H1 (cell line): Measurements from ENCODE around the gene FCER2. TPM values are rescaled to one million over a fixed set of nuclear protein-coding genes. Genes with fewer than 3 reads are reported as not detected.

Experiments used
- ASH2L ChIP-seq: fragments of 200-600, 300-600 bp; sonication (generic); IDR thresholded peaks from one replicate; pipeline ENCODE4 v1.7.1; 2017; ENCODE audit warnings: low read length
- ATF3 ChIP-seq: IDR thresholded peaks from 2 replicates; pipeline ENCODE4 v1.6.1; 2011; ENCODE audit warnings: low read depth, mild to moderate bottlenecking, low read length; ENCODE audit not compliant: insufficient read depth
- BRCA1 ChIP-seq: IDR thresholded peaks from 2 replicates; pipeline ENCODE4 v1.6.1; 2012; ENCODE audit warnings: low read depth, low read length, improper control_type of control experiment
- CHD7 ChIP-seq: fragments of 300-600 bp; sonication (generic); IDR thresholded peaks from 2 replicates; pipeline ENCODE4 v1.7.1; 2012; ENCODE audit warnings: low read length, moderate library complexity, mild to moderate bottlenecking, inconsistent platforms; ENCODE audit not compliant: insufficient replicate concordance
- FOSL1 ChIP-seq: IDR thresholded peaks from 2 replicates; pipeline ENCODE4 v1.6.1; 2011; ENCODE audit warnings: mild to moderate bottlenecking, low read depth, low read length, moderate library complexity; ENCODE audit not compliant: insufficient read depth
- GABPA ChIP-seq: IDR thresholded peaks from 2 replicates; pipeline ENCODE4 v1.6.1; 2011; ENCODE audit warnings: mild to moderate bottlenecking, low read length, moderate library complexity, borderline replicate concordance; ENCODE audit not compliant: insufficient read depth
- KDM5A ChIP-seq: fragments of 200-600 bp; IDR thresholded peaks from 2 replicates; pipeline ENCODE4 v1.7.1; 2012; ENCODE audit warnings: mild to moderate bottlenecking, low read length, inconsistent platforms, mixed read lengths
- PHF8 ChIP-seq: fragments of 200-600 bp; sonication (generic); conservative IDR thresholded peaks from 2 replicates; pipeline ENCODE4 v1.7.1; 2012; ENCODE audit warnings: low read depth, mild to moderate bottlenecking, inconsistent platforms, low read length, moderate library complexity
- RAD21 ChIP-seq, 2 experiments: IDR thresholded peaks in 1 of 2; conservative IDR thresholded peaks in 1 of 2; 2 replicates each; pipeline ENCODE4 v1.6.1; 2011; ENCODE audit warnings: low read depth in 2 of 2, low read length in 2 of 2, improper control_type of control experiment in 1 of 2, inconsistent platforms in 1 of 2, mild to moderate bottlenecking in 1 of 2, moderate library complexity in 1 of 2
- SP2 ChIP-seq: IDR thresholded peaks from 2 replicates; pipeline ENCODE4 v1.6.1; 2012; ENCODE audit warnings: mild to moderate bottlenecking, low read length, inconsistent platforms
- TAF7 ChIP-seq: optimal IDR thresholded peaks from 2 replicates; pipeline ENCODE3; 2011; ENCODE audit warnings: low read depth, mild to moderate bottlenecking, inconsistent platforms, low read length, moderate library complexity, borderline replicate concordance
- polyA plus RNA-seq, 7 experiments: library from polyadenylated mRNA; depleted of rRNA in 3 of 7; stranded (reverse) in 5 of 7; unstranded in 2 of 7; fragments of >200 nt in 5 of 7; fragments of 200-250 nt in 2 of 7; gene quantifications; 1 replicate in 5 of 7; 2 replicates in 1 of 7; 4 replicates in 1 of 7; pipeline versions ENCODE4 v1.2.1 to v1.2.3, GENCODE V29; 2011 to 2013; ENCODE audit warnings: missing spikeins in 2 of 7, mixed read lengths in 2 of 7
- total RNA-seq: library from RNA; stranded (reverse); fragmentation: NEBNext Ultra II Directional; extraction: Animal tissue kit (Norgen Biotek cat#: 25700); gene quantifications from 2 replicates; pipeline ENCODE4 v1.2.1, GENCODE V29; 2021

Gene FCER2
- total and polyA plus RNA-seq, 2 of the 8 experiments (the other 6 are each of a cell fraction or from before 2014, with no cell fraction given): 0.67 TPM; not detected in 1

DNA sequence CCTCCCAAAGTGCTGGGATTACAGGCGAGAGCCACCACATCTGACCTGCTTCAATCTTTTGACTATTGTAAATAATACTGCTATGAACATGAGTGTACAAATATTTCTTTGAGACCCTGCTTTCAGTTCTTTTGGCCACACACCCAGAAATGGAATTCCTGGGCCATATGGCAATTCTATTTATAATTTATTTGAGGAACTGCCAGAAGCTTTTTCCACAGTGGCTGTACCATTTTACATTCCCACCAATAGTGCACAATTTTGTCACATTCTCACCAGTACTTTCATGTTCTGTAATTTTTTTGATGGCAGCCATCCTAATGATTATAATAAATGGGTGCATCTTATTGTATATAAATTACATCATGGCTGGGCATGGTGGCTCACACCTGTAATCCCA lies 13.7 kb upstream of the FCER2 start (continued):
- no peak for TF ChIP-seq CHD7
- no peak for TF ChIP-seq RAD21 (IDR thresholded peaks at IDR 0.05 in 1 of 2, conservative IDR thresholded peaks at IDR 0.05 in 1 of 2; ENCODE audit: low read depth in 2 of 2, low read length in 2 of 2)
- TF ChIP-seq BRCA1: no peak
- no peak for TF ChIP-seq ASH2L
- no peak for TF ChIP-seq ATF3
- TF ChIP-seq SP2: no peak
- TF ChIP-seq FOSL1: no peak
- TF ChIP-seq PHF8: no peak
- no peak for TF ChIP-seq TAF7
- no peak for TF ChIP-seq KDM5A
- no peak for TF ChIP-seq GABPA
